PFSK-1 (cell line): ENCODE measurements around the gene FSCN2.

Experiments used
- FOXP2 ChIP-seq: optimal IDR thresholded peaks from 2 replicates; pipeline ENCODE3; 2011; ENCODE audit warnings: borderline replicate concordance, control low read depth, inconsistent platforms; ENCODE audit not compliant: insufficient read depth; ENCODE audit errors: extremely low read length, extremely low read depth
- POLR2AphosphoS5 ChIP-seq: IDR thresholded peaks from 2 replicates; pipeline ENCODE4 v1.6.1; 2012; ENCODE audit warnings: low read depth, mild to moderate bottlenecking, control low read depth, low read length, moderate library complexity
- REST ChIP-seq, 2 experiments: IDR thresholded peaks; 2 replicates each; pipeline versions ENCODE4 v1.6.1 to v1.8.0; 2011 to 2012; ENCODE audit warnings: low read depth in 2 of 2, low read length in 2 of 2, control low read depth in 1 of 2, inconsistent platforms in 1 of 2, mild to moderate bottlenecking in 1 of 2, moderate library complexity in 1 of 2; ENCODE audit not compliant: insufficient read depth in 1 of 2
- SIN3A ChIP-seq: IDR thresholded peaks from 2 replicates; pipeline ENCODE4 v1.6.1; 2012; ENCODE audit warnings: mild to moderate bottlenecking, low read length, moderate library complexity, borderline replicate concordance; ENCODE audit not compliant: insufficient read depth
- TAF1 ChIP-seq: IDR thresholded peaks from 2 replicates; pipeline ENCODE4 v1.6.1; 2012; ENCODE audit warnings: low read length, control low read depth, borderline replicate concordance; ENCODE audit not compliant: insufficient read depth

GRCh38 chr17:81511554-81511803 lies 16.7 kb upstream of the FSCN2 start:
- no peak for TF ChIP-seq FOXP2
- no peak; the same call in 1 of the 2 replicates for TF ChIP-seq POLR2AphosphoS5
- TF ChIP-seq REST (IDR thresholded peaks at IDR 0.05; ENCODE audit: insufficient read depth in 1 of 2, low read depth in 2 of 2, low read length in 2 of 2), result no peak
- TF ChIP-seq TAF1, result no peak
- TF ChIP-seq SIN3A, result no peak
